GM15510 (cell line): ENCODE data around the gene UNC93A.

Experiments
- POLR2A ChIP-seq: IDR thresholded peaks from 3 replicates; pipeline ENCODE4 v1.6.1; 2011; ENCODE audit warnings: borderline replicate concordance; ENCODE audit not compliant: insufficient read length; ENCODE audit errors: extremely low read depth

Gene UNC93A

GRCh38 chr6:167272151-167272550, 19.0 kb upstream of the UNC93A start:
- TF ChIP-seq POLR2A, result no peak

- TF ChIP-seq POLR2A, result no peak
These were observed 18.3 kb upstream of the UNC93A start for GRCh38 chr6:167272696-167273379.

- TF ChIP-seq POLR2A, result no peak
These were observed 16.8 kb upstream of the UNC93A start for GRCh38 chr6:167274270-167274669.

- TF ChIP-seq POLR2A, result no peak
These were observed 16.1 kb upstream of the UNC93A start for GRCh38 chr6:167275001-167275400.

GRCh38 chr6:167275436-167275835, 15.7 kb upstream of the UNC93A start:
- TF ChIP-seq POLR2A, result no peak

- TF ChIP-seq POLR2A, result no peak
These were observed 14.2 kb upstream of the UNC93A start for GRCh38 chr6:167276772-167277533.

- no peak for TF ChIP-seq POLR2A
These were observed 11.2 kb upstream of the UNC93A start for GRCh38 chr6:167279766-167280446.

- TF ChIP-seq POLR2A, result no peak
These were observed 8.9 kb upstream of the UNC93A start for GRCh38 chr6:167282165-167282564.

- TF ChIP-seq POLR2A, result no peak
These were observed 5.9 kb upstream of the UNC93A start for GRCh38 chr6:167285077-167285770.

- no peak for TF ChIP-seq POLR2A
These were observed 3.5 kb upstream of the UNC93A start for GRCh38 chr6:167287513-167288048.

GRCh38 chr6:167291623-167292300, 647 bp downstream of the UNC93A start:
- no peak for TF ChIP-seq POLR2A

- TF ChIP-seq POLR2A, result no peak
These were observed 1.4 kb downstream of the UNC93A start for GRCh38 chr6:167292301-167293087.

GRCh38 chr6:167293088-167293589, 2.0 kb downstream of the UNC93A start:
- TF ChIP-seq POLR2A, result no peak
